GM19193 (cell line): Measurements from ENCODE around the gene PRR20D.
"Not testable (repeated sequence)": the region's sequence is repeated elsewhere in the genome, so short reads cannot be mapped to it uniquely, and the experiment has no call there.

ENCODE experiments used
- POLR2A ChIP-seq: IDR thresholded peaks from 4 replicates; pipeline ENCODE4 v1.6.1; 2011; ENCODE audit not compliant: insufficient read depth, insufficient read length; ENCODE audit errors: extremely low read depth

PRR20D gene

GRCh38 chr13:57160332-57160731 lies at the start of gene PRR20D:
PRR20D (plus strand) TSS chr13:57160632; CDS start chr13:57161019, 387 bp downstream.
- not testable (repeated sequence) for TF ChIP-seq POLR2A

GRCh38 chr13:57114945-57115344 lies 45.5 kb upstream of the PRR20D start:
- no peak for TF ChIP-seq POLR2A

- TF ChIP-seq POLR2A, result no peak
Measured at GRCh38 chr13:57123681-57124080, 36.8 kb upstream of the PRR20D start.

GRCh38 chr13:57128909-57129308 lies 31.5 kb upstream of the PRR20D start:
- TF ChIP-seq POLR2A, result no peak

GRCh38 chr13:57136093-57136492 lies 24.3 kb upstream of the PRR20D start:
- no peak for TF ChIP-seq POLR2A

- no peak for TF ChIP-seq POLR2A
Measured at GRCh38 chr13:57137585-57137984, 22.8 kb upstream of the PRR20D start.

- no peak for TF ChIP-seq POLR2A
Measured at GRCh38 chr13:57138988-57139387, 21.4 kb upstream of the PRR20D start.

- not testable (repeated sequence) for TF ChIP-seq POLR2A
Measured at GRCh38 chr13:57140235-57140968, 20.0 kb upstream of the PRR20D start, which contains the start of gene PRR20A. PRR20A (plus strand) TSS chr13:57140918; CDS start chr13:57141305, 387 bp downstream.

GRCh38 chr13:57147188-57147587 lies 13.2 kb upstream of the PRR20D start, which contains the start of gene PRR20B:
PRR20B (plus strand) TSS chr13:57147488; CDS start chr13:57147875, 387 bp downstream.
- not testable (repeated sequence) for TF ChIP-seq POLR2A

GRCh38 chr13:57153761-57154160 lies 6.7 kb upstream of the PRR20D start, which contains the start of gene PRR20C:
PRR20C (plus strand) TSS chr13:57154061; CDS start chr13:57154448, 387 bp downstream.
- not testable (repeated sequence) for TF ChIP-seq POLR2A

GRCh38 chr13:57166897-57167296 lies 6.5 kb downstream of the PRR20D start, which contains the start of gene PRR20E:
PRR20E (plus strand) TSS chr13:57167197; CDS start chr13:57167584, 387 bp downstream.
- TF ChIP-seq POLR2A, result not testable (repeated sequence)

- TF ChIP-seq POLR2A, result no peak
Measured at GRCh38 chr13:57191667-57192066, 31.2 kb downstream of the PRR20D start.

GRCh38 chr13:57212989-57213388 lies 52.6 kb downstream of the PRR20D start:
- TF ChIP-seq POLR2A, result no peak
